Fibroblast of skin of right biceps (primary cell): ENCODE data around the gene HES5.

Source experiments
- DNase-seq: peaks from one replicate; pipeline ENCODE4 v3.0.0-alpha.2; 2013

Gene HES5

GRCh38 chr1:2514863-2515762 lies 14.9 kb downstream of the HES5 start:
- no peak for DNase-seq

GRCh38 chr1:2513939-2514652 lies 16.0 kb downstream of the HES5 start:
- DNase-seq: no peak

GRCh38 chr1:2512862-2513421 lies 17.1 kb downstream of the HES5 start:
- no peak for DNase-seq

GRCh38 chr1:2510366-2511155 lies 19.5 kb downstream of the HES5 start:
- no peak for DNase-seq

GRCh38 chr1:2509589-2509988 lies 20.5 kb downstream of the HES5 start:
- DNase-seq: no peak

GRCh38 chr1:2508751-2509150 lies 21.3 kb downstream of the HES5 start:
- no peak for DNase-seq

GRCh38 chr1:2508180-2508579 lies 21.9 kb downstream of the HES5 start:
- no peak for DNase-seq

- DNase-seq: no peak
These were observed 22.3 kb downstream of the HES5 start for GRCh38 chr1:2507744-2508155.

- DNase-seq: no peak
These were observed 23.0 kb downstream of the HES5 start for GRCh38 chr1:2506901-2507565.

- DNase-seq: no peak
These were observed 23.8 kb downstream of the HES5 start for GRCh38 chr1:2506007-2506860.

GRCh38 chr1:2505461-2505994 lies 24.5 kb downstream of the HES5 start:
- DNase-seq: no peak

GRCh38 chr1:2504949-2505272 lies 25.2 kb downstream of the HES5 start:
- no peak for DNase-seq

GRCh38 chr1:2504225-2504948 lies 25.7 kb downstream of the HES5 start:
- DNase-seq: no peak

GRCh38 chr1:2503554-2504224 lies 26.4 kb downstream of the HES5 start:
- no peak for DNase-seq

GRCh38 chr1:2502661-2503553 lies 27.2 kb downstream of the HES5 start:
- no peak for DNase-seq

- no peak for DNase-seq
These were observed 27.9 kb downstream of the HES5 start for GRCh38 chr1:2502210-2502609.

- DNase-seq: no peak
These were observed 28.3 kb downstream of the HES5 start for GRCh38 chr1:2501820-2502119.

GRCh38 chr1:2501041-2501819 lies 28.8 kb downstream of the HES5 start:
- no peak for DNase-seq
